Measurements from ENCODE around the gene AKAP13. TPM values are rescaled to one million over a fixed set of nuclear protein-coding genes. Genes with fewer than 3 reads are reported as not detected.

AKAP13 gene
- polyA plus RNA-seq, 2 of the 4 experiments (the other 2 are of a cell fraction) = 20.4 to 28.8 TPM

GRCh38 chr15:85651548-85651947 lies 271.1 kb downstream of the AKAP13 start:
- ChIA-PET CTCF (interaction anchor here (1.2 kb wide), 1 partner anchor 9 kb away, joined by 3 read pairs; no protein-coding TSS in a partner anchor), POLR2A (no interaction called here)
- Histone ChIP-seq H3K9me3 (no peaks in the 10 kb centered on the region), H3K4me3 (no peak overlapping the region), H3K27ac (no peak overlapping the region), H3K4me1 (peaks cover 11% of the 10 kb centered on the region; the same call in 2 of the 3 replicates), H3K4me2 (no peak overlapping the region)
- 91% methylated on average over 10 of the region's 10 CpGs for WGBS (ENCODE audit: missing lambda C conversion rate)
- TF ChIP-seq NPAS2 (CRISPR knock-in tag; IDR thresholded peaks at IDR 0.05; ENCODE audit: borderline replicate concordance) = no peak
- no peak for TF ChIP-seq MAFK (IDR thresholded peaks at IDR 0.05; ENCODE audit: partially characterized antibody)
- no peak for TF ChIP-seq RARB (CRISPR knock-in tag; IDR thresholded peaks at IDR 0.05)
- TF ChIP-seq HOXA7 (CRISPR knock-in tag; IDR thresholded peaks at IDR 0.05) = no peak
- TF ChIP-seq, protein P1, sequence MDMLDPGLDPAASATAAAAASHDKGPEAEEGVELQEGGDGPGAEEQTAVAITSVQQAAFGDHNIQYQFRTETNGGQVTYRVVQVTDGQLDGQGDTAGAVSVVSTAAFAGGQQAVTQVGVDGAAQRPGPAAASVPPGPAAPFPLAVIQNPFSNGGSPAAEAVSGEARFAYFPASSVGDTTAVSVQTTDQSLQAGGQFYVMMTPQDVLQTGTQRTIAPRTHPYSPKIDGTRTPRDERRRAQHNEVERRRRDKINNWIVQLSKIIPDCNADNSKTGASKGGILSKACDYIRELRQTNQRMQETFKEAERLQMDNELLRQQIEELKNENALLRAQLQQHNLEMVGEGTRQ (IDR thresholded peaks at IDR 0.05) = no peak
- TF ChIP-seq RAD21 (conservative IDR thresholded peaks at IDR 0.05 in 1 of 2, IDR thresholded peaks at IDR 0.05 in 1 of 2) = no peak
- no peak for TF ChIP-seq ESRRA (IDR thresholded peaks at IDR 0.05; ENCODE audit: borderline replicate concordance, low read length)
- no peak for TF ChIP-seq TP53 (CRISPR knock-in tag; IDR thresholded peaks at IDR 0.05)
- TF ChIP-seq CEBPB (IDR thresholded peaks at IDR 0.05) = no peak
- TF ChIP-seq HOXB13 (CRISPR knock-in tag; IDR thresholded peaks at IDR 0.05; ENCODE audit: low read depth) = no peak
- no peak for TF ChIP-seq E2F6 (IDR thresholded peaks at IDR 0.05; ENCODE audit: borderline replicate concordance, low read depth)
- TF ChIP-seq RFX5 (IDR thresholded peaks at IDR 0.05) = no peak
- no peak for TF ChIP-seq CHD4 (IDR thresholded peaks at IDR 0.05; ENCODE audit: borderline replicate concordance)
- FAIRE-seq (no peak), DNase-seq (ENCODE audit: low read depth in 1 of 2, low spot score in 1 of 2) (no peak), ATAC-seq (no peak)

DNA sequence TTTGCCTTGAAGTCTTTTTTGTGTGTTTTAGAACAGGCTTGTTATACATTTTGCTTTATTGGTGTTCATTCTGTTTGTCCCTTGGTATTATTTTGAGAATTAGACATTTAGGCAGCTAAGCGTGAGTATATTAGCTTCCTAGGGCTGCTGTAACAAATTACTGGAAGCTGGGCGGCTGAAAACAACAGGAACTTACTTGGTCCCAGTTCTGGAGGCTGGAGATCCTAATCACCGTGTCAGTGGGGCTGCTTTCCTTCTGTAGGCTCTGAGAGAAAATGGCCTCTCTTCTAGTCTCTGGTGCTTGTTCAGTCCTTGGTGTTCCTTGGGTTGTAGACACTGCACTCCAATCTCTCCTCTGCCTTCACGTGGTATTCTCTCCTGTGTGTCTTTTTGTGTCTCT lies 272.1 kb downstream of the AKAP13 start:
- no peak for ATAC-seq
- no peak for DNase-seq (ENCODE audit: low read depth in 1 of 2, low spot score in 1 of 2)
- POLR2A ChIA-PET = no interaction called here
- Histone ChIP-seq H3K27ac (no peak overlapping the region), H3K4me2 (no peak overlapping the region), H3K4me3 (no peak overlapping the region), H3K4me1 (peaks cover 11% of the 10 kb centered on the region; the same call in 2 of the 3 replicates), H3K9me3 (no peaks in the 10 kb centered on the region)
- CTCF ChIA-PET = interaction anchor here (1.2 to 1.6 kb wide), 3 partner anchors 8 to 363 kb away, joined by 3 to 4 read pairs (median 4); no protein-coding TSS in a partner anchor
- TF ChIP-seq POLR2AphosphoS2 (conservative IDR thresholded peaks at IDR 0.05; ENCODE audit: low read length) (no peak), RCOR1 (IDR thresholded peaks at IDR 0.05; ENCODE audit: low read depth, low read length) (no peak), E2F6 (IDR thresholded peaks at IDR 0.05; ENCODE audit: borderline replicate concordance, low read depth) (no peak), SMC3 (IDR thresholded peaks at IDR 0.05) (no peak), ZFP36 (IDR thresholded peaks at IDR 0.05; ENCODE audit: borderline replicate concordance, partially characterized antibody) (no peak)
- WGBS (ENCODE audit: missing lambda C conversion rate) = 89% methylated on average over 4 of the region's 4 CpGs
- no peak for FAIRE-seq

GRCh38 chr15:85657132-85657531 lies 276.7 kb downstream of the AKAP13 start:
- no peak overlapping the region for H3K4me2 ChIP-seq
- 3% methylated on average over 1 of the region's 1 CpG for WGBS (ENCODE audit: missing lambda C conversion rate)
- POLR2A ChIA-PET = interaction anchor here (0.6 kb wide), 1 partner anchor 69 kb away, joined by 3 read pairs; no protein-coding TSS in a partner anchor
- no peak overlapping the region for H3K27ac ChIP-seq
- CTCF ChIA-PET = interaction anchor here (0.8 to 3.1 kb wide), 5 partner anchors 11 to 326 kb away, joined by 3 to 14 read pairs (median 4); no protein-coding TSS in a partner anchor
- DNase-seq (ENCODE audit: low read depth in 1 of 2, low spot score in 1 of 2) = no peak
- no peak for FAIRE-seq
- H3K4me3 ChIP-seq = no peak overlapping the region
- ATAC-seq = no peak
- no peaks in the 10 kb centered on the region for H3K9me3 ChIP-seq
- no peaks in the 10 kb centered on the region for H3K4me1 ChIP-seq
- TF ChIP-seq KDM1A (IDR thresholded peaks at IDR 0.05; ENCODE audit: low read depth) (no peak), FOXS1 (CRISPR knock-in tag; IDR thresholded peaks at IDR 0.05) (no peak), E2F6 (IDR thresholded peaks at IDR 0.05; ENCODE audit: borderline replicate concordance, low read depth) (no peak), CEBPB (IDR thresholded peaks at IDR 0.05) (no peak), HOXA7 (CRISPR knock-in tag; IDR thresholded peaks at IDR 0.05) (no peak), CHD4 (IDR thresholded peaks at IDR 0.05; ENCODE audit: borderline replicate concordance) (no peak), ESRRA (IDR thresholded peaks at IDR 0.05; ENCODE audit: borderline replicate concordance, low read length) (no peak), RCOR1 (IDR thresholded peaks at IDR 0.05; ENCODE audit: low read depth, low read length) (no peak), BHLHE40 (IDR thresholded peaks at IDR 0.05; ENCODE audit: low read depth, low read length) (no peak), GATA3 (IDR thresholded peaks at IDR 0.05; ENCODE audit: borderline replicate concordance) (no peak), HOXB5 (CRISPR knock-in tag; IDR thresholded peaks at IDR 0.05) (no peak), ZSCAN20 (CRISPR knock-in tag; IDR thresholded peaks at IDR 0.05) (no peak), ZNF302 (CRISPR knock-in tag; IDR thresholded peaks at IDR 0.05) (no peak), NPAS2 (CRISPR knock-in tag; IDR thresholded peaks at IDR 0.05; ENCODE audit: borderline replicate concordance) (no peak)
- TF ChIP-seq, protein P2, sequence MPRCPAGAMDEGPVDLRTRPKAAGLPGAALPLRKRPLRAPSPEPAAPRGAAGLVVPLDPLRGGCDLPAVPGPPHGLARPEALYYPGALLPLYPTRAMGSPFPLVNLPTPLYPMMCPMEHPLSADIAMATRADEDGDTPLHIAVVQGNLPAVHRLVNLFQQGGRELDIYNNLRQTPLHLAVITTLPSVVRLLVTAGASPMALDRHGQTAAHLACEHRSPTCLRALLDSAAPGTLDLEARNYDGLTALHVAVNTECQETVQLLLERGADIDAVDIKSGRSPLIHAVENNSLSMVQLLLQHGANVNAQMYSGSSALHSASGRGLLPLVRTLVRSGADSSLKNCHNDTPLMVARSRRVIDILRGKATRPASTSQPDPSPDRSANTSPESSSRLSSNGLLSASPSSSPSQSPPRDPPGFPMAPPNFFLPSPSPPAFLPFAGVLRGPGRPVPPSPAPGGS (IDR thresholded peaks at IDR 0.05) = no peak
